ENCODE data around the gene GPER1.

- TF ChIP-seq EZH2phosphoT487 (IDR thresholded peaks at IDR 0.05) (no peak), EZH2 (IDR thresholded peaks at IDR 0.05) (no peak)
- TF ChIP-seq, protein P1, sequence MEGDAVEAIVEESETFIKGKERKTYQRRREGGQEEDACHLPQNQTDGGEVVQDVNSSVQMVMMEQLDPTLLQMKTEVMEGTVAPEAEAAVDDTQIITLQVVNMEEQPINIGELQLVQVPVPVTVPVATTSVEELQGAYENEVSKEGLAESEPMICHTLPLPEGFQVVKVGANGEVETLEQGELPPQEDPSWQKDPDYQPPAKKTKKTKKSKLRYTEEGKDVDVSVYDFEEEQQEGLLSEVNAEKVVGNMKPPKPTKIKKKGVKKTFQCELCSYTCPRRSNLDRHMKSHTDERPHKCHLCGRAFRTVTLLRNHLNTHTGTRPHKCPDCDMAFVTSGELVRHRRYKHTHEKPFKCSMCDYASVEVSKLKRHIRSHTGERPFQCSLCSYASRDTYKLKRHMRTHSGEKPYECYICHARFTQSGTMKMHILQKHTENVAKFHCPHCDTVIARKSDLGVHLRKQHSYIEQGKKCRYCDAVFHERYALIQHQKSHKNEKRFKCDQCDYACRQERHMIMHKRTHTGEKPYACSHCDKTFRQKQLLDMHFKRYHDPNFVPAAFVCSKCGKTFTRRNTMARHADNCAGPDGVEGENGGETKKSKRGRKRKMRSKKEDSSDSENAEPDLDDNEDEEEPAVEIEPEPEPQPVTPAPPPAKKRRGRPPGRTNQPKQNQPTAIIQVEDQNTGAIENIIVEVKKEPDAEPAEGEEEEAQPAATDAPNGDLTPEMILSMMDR (IDR thresholded peaks at IDR 0.05): no peak
Observed at GRCh38 chr7:1108264-1108920, 20.5 kb downstream of the GPER1 start.
